ENCODE measurements around the gene CD300E.
"Not testable (repeated sequence)": the region's sequence is repeated elsewhere in the genome, so short reads cannot be mapped to it uniquely, and the experiment has no call there.

DNA sequence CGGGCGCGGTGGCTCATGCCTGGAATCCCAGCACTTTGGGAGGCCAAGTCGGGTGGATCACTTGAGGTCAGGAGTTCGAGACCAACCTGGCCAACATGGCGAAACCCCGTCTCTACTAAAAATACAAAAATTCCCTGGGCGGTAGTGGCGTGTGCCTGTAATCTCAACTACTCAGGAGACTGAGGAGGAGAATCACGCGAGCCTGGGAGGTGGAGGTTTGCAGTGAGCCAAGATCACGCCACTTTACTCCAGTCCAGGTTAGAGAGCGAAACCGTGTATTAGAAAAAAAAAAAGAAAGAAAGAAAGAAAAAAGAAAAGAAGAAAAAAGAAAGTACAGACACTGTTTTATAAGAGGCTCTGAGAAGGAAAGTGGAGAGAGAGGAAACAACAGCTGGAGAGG lies 6.7 kb upstream of the CD300E start:
- TF ChIP-seq, protein P1, sequence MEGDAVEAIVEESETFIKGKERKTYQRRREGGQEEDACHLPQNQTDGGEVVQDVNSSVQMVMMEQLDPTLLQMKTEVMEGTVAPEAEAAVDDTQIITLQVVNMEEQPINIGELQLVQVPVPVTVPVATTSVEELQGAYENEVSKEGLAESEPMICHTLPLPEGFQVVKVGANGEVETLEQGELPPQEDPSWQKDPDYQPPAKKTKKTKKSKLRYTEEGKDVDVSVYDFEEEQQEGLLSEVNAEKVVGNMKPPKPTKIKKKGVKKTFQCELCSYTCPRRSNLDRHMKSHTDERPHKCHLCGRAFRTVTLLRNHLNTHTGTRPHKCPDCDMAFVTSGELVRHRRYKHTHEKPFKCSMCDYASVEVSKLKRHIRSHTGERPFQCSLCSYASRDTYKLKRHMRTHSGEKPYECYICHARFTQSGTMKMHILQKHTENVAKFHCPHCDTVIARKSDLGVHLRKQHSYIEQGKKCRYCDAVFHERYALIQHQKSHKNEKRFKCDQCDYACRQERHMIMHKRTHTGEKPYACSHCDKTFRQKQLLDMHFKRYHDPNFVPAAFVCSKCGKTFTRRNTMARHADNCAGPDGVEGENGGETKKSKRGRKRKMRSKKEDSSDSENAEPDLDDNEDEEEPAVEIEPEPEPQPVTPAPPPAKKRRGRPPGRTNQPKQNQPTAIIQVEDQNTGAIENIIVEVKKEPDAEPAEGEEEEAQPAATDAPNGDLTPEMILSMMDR (IDR thresholded peaks at IDR 0.05) = not testable (repeated sequence)
- TF ChIP-seq EZH2 (IDR thresholded peaks at IDR 0.05; ENCODE audit: borderline replicate concordance, insufficient read depth, low read depth, low read length, poor library complexity, severe bottlenecking) = not testable (repeated sequence)

Data from B cell (primary cell).